GM10248 (cell line): ENCODE measurements around the gene PRUNE1.

Source experiments
- CTCF ChIA-PET: fragments of 300-600 bp; sonication (Branson Sonifier 250); formaldehyde crosslinking; extraction: SDS; loops from one replicate; lab custom pipeline; 2021; ENCODE audit warnings: antibody characterized with exemption; lab: Yijun Ruan, JAX
- POLR2A ChIA-PET: fragments of 350-650 bp; sonication (Branson Sonifier 250); formaldehyde crosslinking; extraction: SDS; loops from one replicate; lab custom pipeline; 2020; ENCODE audit warnings: antibody characterized with exemption; lab: Yijun Ruan, JAX
- DNase-seq: peaks from one replicate; pipeline ENCODE4 v3.0.0; 2012; ENCODE audit errors: extremely low spot score
- TF ChIP-seq, protein P1 (sequence below): IDR thresholded peaks from 2 replicates; pipeline ENCODE4 v1.5.1; 2012; ENCODE audit warnings: mild to moderate bottlenecking, low read depth; ENCODE audit errors: extremely low read depth, missing control alignments, control extremely low read depth

PRUNE1 gene

DNA sequence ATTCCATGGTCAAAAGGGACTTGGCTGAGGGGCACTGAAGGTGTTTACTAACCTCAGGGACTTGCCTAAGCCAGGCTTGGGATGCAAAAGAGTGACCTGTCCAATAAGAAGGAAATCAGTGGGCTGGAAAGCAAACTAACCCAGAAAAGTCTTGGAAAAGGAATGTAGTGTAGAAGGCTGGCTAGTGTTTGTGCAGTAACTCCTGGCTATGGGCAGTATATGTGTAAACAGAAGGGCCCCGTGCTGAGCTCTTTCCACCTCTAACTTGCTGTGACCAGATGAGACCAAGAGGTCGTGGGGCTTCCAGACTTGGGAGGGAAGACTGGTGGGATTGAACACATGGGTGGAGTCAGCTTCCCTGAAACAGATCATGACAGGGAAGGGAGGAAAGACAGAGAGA is 5.6 kb upstream of the PRUNE1 start:
- TF ChIP-seq, protein P1, sequence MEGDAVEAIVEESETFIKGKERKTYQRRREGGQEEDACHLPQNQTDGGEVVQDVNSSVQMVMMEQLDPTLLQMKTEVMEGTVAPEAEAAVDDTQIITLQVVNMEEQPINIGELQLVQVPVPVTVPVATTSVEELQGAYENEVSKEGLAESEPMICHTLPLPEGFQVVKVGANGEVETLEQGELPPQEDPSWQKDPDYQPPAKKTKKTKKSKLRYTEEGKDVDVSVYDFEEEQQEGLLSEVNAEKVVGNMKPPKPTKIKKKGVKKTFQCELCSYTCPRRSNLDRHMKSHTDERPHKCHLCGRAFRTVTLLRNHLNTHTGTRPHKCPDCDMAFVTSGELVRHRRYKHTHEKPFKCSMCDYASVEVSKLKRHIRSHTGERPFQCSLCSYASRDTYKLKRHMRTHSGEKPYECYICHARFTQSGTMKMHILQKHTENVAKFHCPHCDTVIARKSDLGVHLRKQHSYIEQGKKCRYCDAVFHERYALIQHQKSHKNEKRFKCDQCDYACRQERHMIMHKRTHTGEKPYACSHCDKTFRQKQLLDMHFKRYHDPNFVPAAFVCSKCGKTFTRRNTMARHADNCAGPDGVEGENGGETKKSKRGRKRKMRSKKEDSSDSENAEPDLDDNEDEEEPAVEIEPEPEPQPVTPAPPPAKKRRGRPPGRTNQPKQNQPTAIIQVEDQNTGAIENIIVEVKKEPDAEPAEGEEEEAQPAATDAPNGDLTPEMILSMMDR: no peak
- ChIA-PET CTCF (interaction anchor here (1.7 to 9.7 kb wide), 3 partner anchors 9 to 22 kb away, joined by 4 to 158 read pairs (median 5); partner anchors contain the start of gene ANXA9), POLR2A (no interaction called here)
- no peak for DNase-seq

DNA sequence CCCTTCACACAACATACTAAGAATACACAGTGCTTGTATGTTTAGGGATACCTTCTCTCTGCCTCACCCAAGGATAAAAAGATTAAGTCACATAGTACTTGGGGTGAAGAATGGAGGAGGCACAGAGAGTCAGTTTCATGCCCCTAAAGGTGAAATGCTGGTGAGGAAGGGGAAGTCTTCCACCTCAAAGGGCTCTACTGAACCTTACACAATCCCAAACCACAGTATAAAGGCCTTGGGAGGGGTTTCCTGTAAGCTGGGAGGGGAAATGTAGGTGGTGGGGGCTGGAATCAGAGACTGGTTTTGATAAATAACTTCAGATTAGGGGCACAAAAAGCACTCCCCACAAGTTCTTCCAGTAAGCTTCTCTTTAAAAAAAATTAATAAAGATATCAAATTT is 5.1 kb upstream of the PRUNE1 start:
- ChIA-PET POLR2A (no interaction called here), CTCF (interaction anchor here (1.9 to 9.7 kb wide), 2 partner anchors 9 to 19 kb away, joined by 5 to 158 read pairs; partner anchors contain the start of gene ANXA9)
- TF ChIP-seq, protein P1: no peak
- no peak for DNase-seq

GRCh38 chr1:151005729-151006319 is 2.4 kb upstream of the PRUNE1 start:
- CTCF ChIA-PET: interaction anchor here (0.7 to 3.9 kb wide), 22 partner anchors 10 to 751 kb away, joined by 3 to 99 read pairs (median 4); partner anchors contain the start of genes ANXA9, C1orf56, CDC42SE1 and GABPB2
- TF ChIP-seq, protein P1: no peak
- POLR2A ChIA-PET: interaction anchor here (0.6 to 1.2 kb wide), 4 partner anchors 8 to 426 kb away, joined by 3 to 16 read pairs (median 4); partner anchors contain the start of genes MCL1 and SETDB1
- no peak for DNase-seq

DNA sequence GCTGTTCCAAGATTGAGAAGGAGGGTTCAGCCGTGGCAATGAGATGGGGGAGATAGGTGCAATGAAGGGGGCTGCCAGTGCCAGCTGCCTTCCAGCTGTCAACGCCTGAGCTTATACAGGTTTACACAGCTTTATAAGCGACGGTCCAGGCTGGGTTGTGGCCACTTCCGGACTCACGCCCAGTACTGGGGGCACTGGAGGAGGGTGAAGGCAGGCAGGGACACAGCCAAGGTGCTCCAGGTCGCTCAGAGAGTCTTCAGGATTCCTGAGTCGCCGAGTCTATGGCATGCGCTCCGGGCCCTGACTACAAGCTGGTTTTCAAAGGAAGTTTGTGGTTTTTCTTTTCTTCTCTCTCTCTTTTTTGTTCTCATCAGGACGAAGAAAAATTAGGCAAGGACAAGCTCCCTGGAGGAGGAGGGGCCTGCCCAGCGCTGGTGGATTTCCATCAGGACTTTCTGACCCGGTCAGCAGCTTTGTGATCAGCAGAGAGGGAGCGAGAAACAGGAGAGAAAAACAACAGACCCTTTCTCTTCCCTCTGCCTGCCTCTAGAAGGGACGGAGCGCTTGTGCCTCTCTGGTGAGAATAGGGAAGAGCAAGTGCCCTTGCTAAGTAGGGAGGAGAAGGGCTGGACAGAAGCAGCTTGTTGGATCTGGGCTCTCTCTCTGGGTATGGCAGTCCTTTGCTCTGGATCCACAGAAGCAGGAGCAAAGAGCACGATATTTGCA is 1.8 kb upstream of the PRUNE1 start, which contains the start of gene MINDY1:
Gene MINDY1 (minus strand): TSS at position 576 of the 726 bp plus-strand sequence. CDS start 4,285 bp downstream, outside the sequence.
- CTCF ChIA-PET: interaction anchor here (0.7 to 3.9 kb wide), 26 partner anchors 11 to 752 kb away, joined by 3 to 99 read pairs (median 4); partner anchors contain the start of genes ANXA9, C1orf56, CDC42SE1 and TNFAIP8L2
- TF ChIP-seq, protein P1: peak; percentile 28
- POLR2A ChIA-PET: interaction anchor here (0.6 to 1.2 kb wide), 5 partner anchors 8 to 427 kb away, joined by 3 to 16 read pairs (median 4); partner anchors contain the start of genes MCL1 and SETDB1

GRCh38 chr1:151007853-151008243 is 401 bp upstream of the PRUNE1 start:
- TF ChIP-seq, protein P1: no peak
- POLR2A ChIA-PET: no interaction called here
- CTCF ChIA-PET: interaction anchor here (3.3 to 3.9 kb wide), 3 partner anchors 12 to 27 kb away, joined by 9 to 99 read pairs (median 41); partner anchors contain the start of gene ANXA9
- DNase-seq: no peak

More for the DNA sequence above, 1.8 kb upstream of the PRUNE1 start, which contains the start of gene MINDY1:
- peak; percentile 71 for DNase-seq

GRCh38 chr1:151009206-151009587 is 948 bp downstream of the PRUNE1 start:
- no peak for DNase-seq
- ChIA-PET POLR2A (no interaction called here), CTCF (interaction anchor here (3.4 kb wide), 1 partner anchor 13 kb away, joined by 9 read pairs; no protein-coding TSS in a partner anchor)
- TF ChIP-seq, protein P1: no peak
